Measurements from ENCODE around the gene TIAM1.

Gene TIAM1

GRCh38 chr21:31151156-31152045 is 192.7 kb downstream of the TIAM1 start:
- TF ChIP-seq, protein P1, sequence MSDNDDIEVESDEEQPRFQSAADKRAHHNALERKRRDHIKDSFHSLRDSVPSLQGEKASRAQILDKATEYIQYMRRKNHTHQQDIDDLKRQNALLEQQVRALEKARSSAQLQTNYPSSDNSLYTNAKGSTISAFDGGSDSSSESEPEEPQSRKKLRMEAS (IDR thresholded peaks at IDR 0.05; ENCODE audit: low read depth, low read length) = no peak
- no peak for TF ChIP-seq POLR2A (IDR thresholded peaks at IDR 0.05; ENCODE audit: extremely low read depth, insufficient read length)
- no peak for TF ChIP-seq MYC (IDR thresholded peaks at IDR 0.05; ENCODE audit: low read depth, low read length)
- TF ChIP-seq, protein P2, sequence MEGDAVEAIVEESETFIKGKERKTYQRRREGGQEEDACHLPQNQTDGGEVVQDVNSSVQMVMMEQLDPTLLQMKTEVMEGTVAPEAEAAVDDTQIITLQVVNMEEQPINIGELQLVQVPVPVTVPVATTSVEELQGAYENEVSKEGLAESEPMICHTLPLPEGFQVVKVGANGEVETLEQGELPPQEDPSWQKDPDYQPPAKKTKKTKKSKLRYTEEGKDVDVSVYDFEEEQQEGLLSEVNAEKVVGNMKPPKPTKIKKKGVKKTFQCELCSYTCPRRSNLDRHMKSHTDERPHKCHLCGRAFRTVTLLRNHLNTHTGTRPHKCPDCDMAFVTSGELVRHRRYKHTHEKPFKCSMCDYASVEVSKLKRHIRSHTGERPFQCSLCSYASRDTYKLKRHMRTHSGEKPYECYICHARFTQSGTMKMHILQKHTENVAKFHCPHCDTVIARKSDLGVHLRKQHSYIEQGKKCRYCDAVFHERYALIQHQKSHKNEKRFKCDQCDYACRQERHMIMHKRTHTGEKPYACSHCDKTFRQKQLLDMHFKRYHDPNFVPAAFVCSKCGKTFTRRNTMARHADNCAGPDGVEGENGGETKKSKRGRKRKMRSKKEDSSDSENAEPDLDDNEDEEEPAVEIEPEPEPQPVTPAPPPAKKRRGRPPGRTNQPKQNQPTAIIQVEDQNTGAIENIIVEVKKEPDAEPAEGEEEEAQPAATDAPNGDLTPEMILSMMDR (IDR thresholded peaks at IDR 0.05; ENCODE audit: low read depth, low read length) = no peak
- H3K4me3 ChIP-seq (ENCODE audit: low read depth, low read length) = no peak overlapping the region
- peak; percentile 7 for DNase-seq (ENCODE audit: low read depth)

GRCh38 chr21:31145274-31145673 is 198.8 kb downstream of the TIAM1 start:
- DNase-seq (ENCODE audit: low read depth) = no peak
- no peak for TF ChIP-seq POLR2A (IDR thresholded peaks at IDR 0.05; ENCODE audit: extremely low read depth, insufficient read length)
- TF ChIP-seq, protein P2 (IDR thresholded peaks at IDR 0.05; ENCODE audit: low read depth, low read length) = no peak
- TF ChIP-seq, protein P1 (IDR thresholded peaks at IDR 0.05; ENCODE audit: low read depth, low read length) = no peak
- no peak for TF ChIP-seq MYC (IDR thresholded peaks at IDR 0.05; ENCODE audit: low read depth, low read length)
- no peak overlapping the region for H3K4me3 ChIP-seq (ENCODE audit: low read depth, low read length)

DNA sequence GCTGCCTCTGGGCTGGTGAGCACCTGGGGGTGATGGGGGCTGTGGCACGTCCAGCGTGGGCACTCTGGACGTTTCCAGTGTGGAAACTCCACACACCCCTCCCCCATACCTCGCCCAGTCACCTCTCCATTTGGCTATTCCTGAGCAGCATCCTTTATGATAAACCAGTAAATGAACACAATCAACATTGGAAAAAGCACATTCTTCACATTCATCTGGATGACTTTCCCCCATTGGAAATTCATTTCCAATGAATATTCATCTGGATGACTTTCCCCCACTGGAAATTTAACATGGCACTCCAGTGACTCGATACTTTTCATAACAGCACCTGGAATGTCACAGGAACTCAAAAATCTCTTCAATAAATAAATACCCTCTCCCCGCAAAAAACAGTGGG is 201.0 kb downstream of the TIAM1 start:
- no peak overlapping the region for H3K4me3 ChIP-seq (ENCODE audit: low read depth, low read length)
- TF ChIP-seq, protein P1 (IDR thresholded peaks at IDR 0.05; ENCODE audit: low read depth, low read length) = no peak
- TF ChIP-seq MYC (IDR thresholded peaks at IDR 0.05; ENCODE audit: low read depth, low read length) = no peak
- TF ChIP-seq, protein P2 (IDR thresholded peaks at IDR 0.05; ENCODE audit: low read depth, low read length) = no peak
- no peak for TF ChIP-seq POLR2A (IDR thresholded peaks at IDR 0.05; ENCODE audit: extremely low read depth, insufficient read length)

GRCh38 chr21:31142600-31142999 is 201.5 kb downstream of the TIAM1 start:
- TF ChIP-seq, protein P1 (IDR thresholded peaks at IDR 0.05; ENCODE audit: low read depth, low read length) = no peak
- TF ChIP-seq, protein P2 (IDR thresholded peaks at IDR 0.05; ENCODE audit: low read depth, low read length) = peak; percentile 27
- H3K4me3 ChIP-seq (ENCODE audit: low read depth, low read length) = no peak overlapping the region
- DNase-seq (ENCODE audit: low read depth) = peak; percentile 32

More for the DNA sequence above, 201.0 kb downstream of the TIAM1 start:
- no peak for DNase-seq (ENCODE audit: low read depth)

DNA sequence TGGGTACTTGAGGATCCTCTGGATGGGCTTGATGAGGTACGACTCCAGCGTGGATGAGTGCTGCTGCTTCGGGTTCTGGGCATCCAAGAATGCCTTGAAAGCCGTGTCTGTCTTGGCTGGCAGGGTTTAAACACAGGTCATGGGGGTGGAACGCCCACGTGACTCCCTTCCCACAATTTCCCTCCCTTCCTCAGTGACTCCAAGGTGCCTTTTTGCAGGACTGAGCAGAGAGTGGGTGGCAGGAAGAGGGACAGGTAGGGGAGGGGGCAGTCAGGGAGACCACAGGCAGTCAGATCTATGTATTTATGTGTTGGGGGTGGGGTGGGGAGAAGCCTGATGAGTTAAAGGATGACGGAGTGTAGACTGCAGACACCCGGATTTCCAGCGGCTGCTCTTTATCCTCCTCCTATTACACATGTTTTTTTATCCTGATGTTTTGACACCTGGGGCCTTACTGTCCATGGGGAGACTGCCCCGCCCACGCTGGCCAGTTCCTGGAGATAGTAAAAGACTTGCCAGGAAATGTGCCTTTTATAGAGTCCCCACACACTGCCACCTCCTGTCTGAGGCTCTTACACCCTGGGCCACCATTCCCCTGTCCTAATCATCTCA is 202.6 kb downstream of the TIAM1 start:
- H3K4me3 ChIP-seq (ENCODE audit: low read depth, low read length) = no peak overlapping the region
- no peak for DNase-seq (ENCODE audit: low read depth)
- no peak for TF ChIP-seq MYC (IDR thresholded peaks at IDR 0.05; ENCODE audit: low read depth, low read length)
- TF ChIP-seq, protein P1 (IDR thresholded peaks at IDR 0.05; ENCODE audit: low read depth, low read length) = no peak
- TF ChIP-seq, protein P2 (IDR thresholded peaks at IDR 0.05; ENCODE audit: low read depth, low read length) = no peak
- no peak for TF ChIP-seq POLR2A (IDR thresholded peaks at IDR 0.05; ENCODE audit: extremely low read depth, insufficient read length)
